GM12878 (cell line): ENCODE measurements around the gene MEGF6. TPM values are rescaled to one million over a fixed set of nuclear protein-coding genes. Genes with fewer than 3 reads are reported as not detected.

ENCODE experiments used
- ATAC-seq: fragments of 200-7000 bp; cut with Tn5 transposase; 3 replicates; pipeline ENCODE4 v1.9.1; 2020; ENCODE audit warnings: mild to moderate bottlenecking, moderate library complexity
- BruUV-seq: library from RNA; stranded (reverse); fragments of 400-500 nt; replicated peaks from 2 replicates; lab custom pipeline; 2021; lab: Mats Ljungman, UMichigan
- CTCF ChIA-PET: fragments of 300-600 bp; sonication (Branson Sonifier 250); formaldehyde crosslinking; extraction: SDS; loops from one replicate; lab custom pipeline; 2021; ENCODE audit warnings: inconsistent platforms; lab: Yijun Ruan, JAX
- POLR2A ChIA-PET: fragments of 350-600 bp; formaldehyde crosslinking; extraction: SDS; loops from one replicate; lab custom pipeline; 2021; ENCODE audit warnings: inconsistent platforms; lab: Charles Lee
- RAD21 ChIA-PET: fragments of 300-600 bp; sonication (Branson Sonifier 250); formaldehyde crosslinking; loops from one replicate; lab custom pipeline; 2023; ENCODE audit warnings: antibody characterized with exemption; ENCODE audit not compliant: unreplicated experiment; lab: Charles Lee
- SMC1A ChIA-PET: fragments of 300-600 bp; sonication (Branson Sonifier 250); formaldehyde crosslinking; loops from one replicate; lab custom pipeline; 2023; ENCODE audit not compliant: unreplicated experiment, uncharacterized antibody; lab: Charles Lee
- DNase-seq: peaks from one replicate; pipeline ENCODE4 v3.0.0-alpha.2; 2011; ENCODE audit warnings: low read depth, low spot score
- FAIRE-seq: peaks from 3 replicates; lab custom pipeline; 2011; peaks lifted over from hg19 to GRCh38; lab: Jason Lieb, UNC
- H2AFZ ChIP-seq: 2 replicates; pipeline ENCODE4 v1.6.0; 2011; ENCODE audit warnings: low read depth, low read length, control low read depth; ENCODE audit not compliant: control insufficient read depth
- H3K27ac ChIP-seq: 2 replicates; pipeline ENCODE4 v1.5.1; 2011; ENCODE audit warnings: control low read depth; ENCODE audit not compliant: control insufficient read depth, insufficient read depth
- H3K27me3 ChIP-seq, 2 experiments: replicated peaks in 1 of 2; 2 replicates each; pipeline versions ENCODE4 v1.6.0 to v1.6.1; 2011; ENCODE audit warnings: low read length in 1 of 2; ENCODE audit not compliant: control insufficient read depth in 2 of 2, insufficient read depth in 2 of 2
- H3K36me3 ChIP-seq, 2 experiments: 2 replicates each; pipeline ENCODE4 v1.5.1; 2011; ENCODE audit warnings: low read length in 1 of 2; ENCODE audit not compliant: control insufficient read depth in 2 of 2, insufficient read depth in 2 of 2
- H3K4me1 ChIP-seq: 2 replicates; pipeline ENCODE4 v1.6.1; 2011; ENCODE audit warnings: mild to moderate bottlenecking, low read length, moderate library complexity, mixed read lengths; ENCODE audit not compliant: control insufficient read depth, insufficient read depth
- H3K4me2 ChIP-seq: 2 replicates; pipeline ENCODE4 v1.6.0; 2011; ENCODE audit warnings: control low read depth; ENCODE audit not compliant: control insufficient read depth, insufficient read depth
- H3K4me3 ChIP-seq: fragments of 200-600 bp; sonication (generic); 2 replicates; pipeline ENCODE4 v1.5.1; 2016
- H3K79me2 ChIP-seq: 2 replicates; pipeline ENCODE4 v1.6.0; 2011; ENCODE audit warnings: low read length; ENCODE audit not compliant: control insufficient read depth, insufficient read depth
- H3K9ac ChIP-seq: 2 replicates; pipeline ENCODE4 v1.8.0; 2011; ENCODE audit warnings: low read length, control low read depth, mixed read lengths; ENCODE audit not compliant: control insufficient read depth, insufficient read depth
- H3K9me3 ChIP-seq: replicated peaks from 3 replicates; pipeline ENCODE4 v1.5.1; 2011; ENCODE audit warnings: mild to moderate bottlenecking, low read length; ENCODE audit not compliant: control insufficient read depth, insufficient read depth
- H4K20me1 ChIP-seq: 2 replicates; pipeline ENCODE4 v1.6.0; 2011; ENCODE audit not compliant: control insufficient read depth, insufficient read depth
- BACH1 ChIP-seq: fragments of 450-650 bp; IDR thresholded peaks from 2 replicates; pipeline ENCODE4 v1.6.1; 2017; ENCODE audit warnings: mild to moderate bottlenecking, borderline replicate concordance
- BRCA1 ChIP-seq: IDR thresholded peaks from 2 replicates; pipeline ENCODE4 v1.6.1; 2011; ENCODE audit warnings: low read depth, low read length, improper control_type of control experiment
- IRF4 ChIP-seq: IDR thresholded peaks from 2 replicates; pipeline ENCODE4 v1.6.1; 2011; ENCODE audit warnings: low read depth, low read length
- KAT2A ChIP-seq: conservative IDR thresholded peaks from 2 replicates; pipeline ENCODE4 v1.6.1; 2011; ENCODE audit warnings: low read depth, low read length; ENCODE audit not compliant: control insufficient read depth
- KDM1A ChIP-seq: fragments of 200-600 bp; sonication (generic); IDR thresholded peaks from 2 replicates; pipeline ENCODE4 v1.6.1; 2016; ENCODE audit warnings: borderline replicate concordance
- MTA3 ChIP-seq: IDR thresholded peaks from 2 replicates; pipeline ENCODE4 v1.6.1; 2012; ENCODE audit warnings: low read length, inconsistent platforms, borderline replicate concordance
- POLR2AphosphoS2 ChIP-seq: IDR thresholded peaks from 2 replicates; pipeline ENCODE4 v1.6.1; 2011; ENCODE audit warnings: low read depth, mild to moderate bottlenecking, low read length, improper control_type of control experiment, moderate library complexity
- POLR2AphosphoS5 ChIP-seq: IDR thresholded peaks from 2 replicates; pipeline ENCODE4 v1.6.1; 2011; ENCODE audit warnings: mild to moderate bottlenecking, low read length, inconsistent platforms
- RB1 ChIP-seq: fragments of 450-650 bp; formaldehyde crosslinking; IDR thresholded peaks from 2 replicates; pipeline ENCODE4 v1.6.1; 2017; ENCODE audit warnings: mild to moderate bottlenecking, borderline replicate concordance
- SIN3A ChIP-seq: IDR thresholded peaks from 2 replicates; pipeline ENCODE4 v1.6.1; 2012; ENCODE audit warnings: low read depth, low read length, improper control_type of control experiment
- SREBF2 ChIP-seq: IDR thresholded peaks from 2 replicates; pipeline ENCODE4 v1.6.1; 2012; ENCODE audit warnings: mild to moderate bottlenecking, low read length
- SUZ12 ChIP-seq: fragments of 200-600 bp; sonication (generic); IDR thresholded peaks from one replicate; pipeline ENCODE4 v1.6.1; 2018; ENCODE audit warnings: antibody characterized with exemption, mild to moderate bottlenecking; ENCODE audit not compliant: unreplicated experiment
- TCF7 ChIP-seq: IDR thresholded peaks from 2 replicates; pipeline ENCODE4 v1.6.1; 2014; ENCODE audit warnings: antibody characterized with exemption, borderline replicate concordance
- WRNIP1 ChIP-seq: IDR thresholded peaks from 2 replicates; pipeline ENCODE4 v1.6.1; 2011; ENCODE audit warnings: low read depth, low read length, improper control_type of control experiment, borderline replicate concordance
- WGBS: methylation state at CpG from one replicate; pipeline ENCODE4 v1.1.6; 2016; ENCODE audit warnings: low lambda C conversion rate; ENCODE audit not compliant: insufficient replicate concordance, insufficient coverage; ENCODE audit errors: missing lambda C conversion rate; 5-methylcytosine and 5-hydroxymethylcytosine counted together
- in situ Hi-C: fragments of 300-500 bp; cut with MboI; formaldehyde crosslinking; loops from 9 replicates; pipeline ENCODE4 v1.14.3; 2018; ENCODE audit warnings: mixed read lengths
- intact Hi-C: fragments of 100-400 bp; cut with micrococcal nuclease; formaldehyde crosslinking; loops from one replicate; pipeline ENCODE4 v1.14.2; 2022; ENCODE audit not compliant: unreplicated experiment
- polyA plus RNA-seq, 11 experiments: library from polyadenylated mRNA; depleted of rRNA in 4 of 11; unstranded in 6 of 11; stranded (reverse) in 5 of 11; fragments of >200 nt; fragmentation: Nextera tagmentation in 4 of 11; fragmentation: Illumina TruSeq in 1 of 11; extraction: Ambion mirVana in 4 of 11; extraction: Trizol in 1 of 11; gene quantifications; 1 replicate in 1 of 11; 2 replicates in 10 of 11; pipeline versions ENCODE4 v1.2.1 to v1.2.3, GENCODE V29; 2011 to 2016; ENCODE audit warnings: inconsistent platforms in 2 of 11, missing spikeins in 2 of 11, low read depth in 1 of 11
- total RNA-seq, 4 experiments: library from RNA; depleted of rRNA in 3 of 4; stranded (reverse); fragments of >200 nt in 3 of 4; fragmentation: Illumina TruSeq in 1 of 4; extraction: Trizol in 1 of 4; gene quantifications; 2 replicates each; pipeline versions ENCODE4 v1.2.1 to v1.2.3, GENCODE V29; 2013 to 2021
- TF ChIP-seq, protein P1 (sequence below): IDR thresholded peaks from 2 replicates; pipeline ENCODE4 v1.6.1; 2011; ENCODE audit warnings: borderline replicate concordance, low read depth, mild to moderate bottlenecking, moderate library complexity, mixed read lengths, low read length; ENCODE audit not compliant: insufficient read depth; ENCODE audit errors: extremely low read length
- TF ChIP-seq, protein P2 (sequence below): fragments of 450-650 bp; IDR thresholded peaks from 2 replicates; pipeline ENCODE4 v1.6.1; 2017; ENCODE audit warnings: mild to moderate bottlenecking, moderate library complexity
- TF ChIP-seq, protein P3 (sequence below): fragments of 150-350 bp; IDR thresholded peaks from 2 replicates; pipeline ENCODE4 v1.6.1; 2016; ENCODE audit warnings: low read depth, low read length

The MEGF6 gene
- total and polyA plus RNA-seq, 10 of the 15 experiments (the other 5 are each of a cell fraction or from before 2014, with no cell fraction given) = 0.03 to 0.41 TPM; not detected in 8

DNA sequence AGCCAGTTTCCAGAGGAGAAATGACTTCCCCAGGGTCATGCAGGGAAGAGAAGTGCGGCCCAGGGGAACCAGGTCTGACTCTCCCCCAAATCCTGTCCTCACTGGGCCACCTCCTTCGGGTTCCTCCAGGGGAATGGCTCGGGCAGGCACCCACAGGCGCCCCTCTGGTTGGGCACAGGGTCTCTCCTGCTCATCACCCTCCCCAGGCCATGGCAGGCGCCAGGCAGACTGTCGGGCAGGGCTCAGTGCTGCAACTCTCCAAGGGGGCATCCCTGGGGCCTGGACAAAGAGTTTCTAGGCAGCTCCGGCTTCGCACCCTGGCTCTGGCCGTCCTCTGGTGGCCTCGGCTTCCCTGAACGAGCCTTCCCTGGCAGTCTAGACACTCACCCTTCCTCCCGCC, 75.6 kb downstream of the MEGF6 start:
- ATAC-seq = no peak
- in situ Hi-C loops = no loop called here

More for the DNA sequence above, 75.6 kb downstream of the MEGF6 start:
- Histone ChIP-seq H3K9me3 (no peaks in the 10 kb centered on the region), H3K4me2 (no peak overlapping the region), H3K36me3 (no peaks in the 10 kb centered on the region), H3K4me3 (no peak overlapping the region), H4K20me1 (no peaks in the 10 kb centered on the region), H3K4me1 (no peaks in the 10 kb centered on the region), H3K27me3 (no peaks in the 10 kb centered on the region; a peak in 1 of 4 replicates), H3K27ac (no peak overlapping the region), H3K9ac (no peak overlapping the region), H3K79me2 (no peaks in the 10 kb centered on the region), H2AFZ (no peak overlapping the region)
- BruUV-seq = no TSS peak
- intact Hi-C loops = no loop called here
- 21% methylated on average over 10 of the region's 12 CpGs for WGBS
- DNase-seq (no peak), FAIRE-seq (no peak)
- no peak for TF ChIP-seq IRF4
- TF ChIP-seq SREBF2 = no peak
- no peak for TF ChIP-seq POLR2AphosphoS5
- TF ChIP-seq, protein P1, sequence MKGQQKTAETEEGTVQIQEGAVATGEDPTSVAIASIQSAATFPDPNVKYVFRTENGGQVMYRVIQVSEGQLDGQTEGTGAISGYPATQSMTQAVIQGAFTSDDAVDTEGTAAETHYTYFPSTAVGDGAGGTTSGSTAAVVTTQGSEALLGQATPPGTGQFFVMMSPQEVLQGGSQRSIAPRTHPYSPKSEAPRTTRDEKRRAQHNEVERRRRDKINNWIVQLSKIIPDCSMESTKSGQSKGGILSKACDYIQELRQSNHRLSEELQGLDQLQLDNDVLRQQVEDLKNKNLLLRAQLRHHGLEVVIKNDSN = no peak
- no peak for TF ChIP-seq WRNIP1
- no peak for TF ChIP-seq SIN3A
- TF ChIP-seq KAT2A = no peak
- TF ChIP-seq RB1 = no peak
- TF ChIP-seq BACH1 = no peak
- no peak for TF ChIP-seq POLR2AphosphoS2
- TF ChIP-seq TCF7 = no peak
- TF ChIP-seq, protein P2, sequence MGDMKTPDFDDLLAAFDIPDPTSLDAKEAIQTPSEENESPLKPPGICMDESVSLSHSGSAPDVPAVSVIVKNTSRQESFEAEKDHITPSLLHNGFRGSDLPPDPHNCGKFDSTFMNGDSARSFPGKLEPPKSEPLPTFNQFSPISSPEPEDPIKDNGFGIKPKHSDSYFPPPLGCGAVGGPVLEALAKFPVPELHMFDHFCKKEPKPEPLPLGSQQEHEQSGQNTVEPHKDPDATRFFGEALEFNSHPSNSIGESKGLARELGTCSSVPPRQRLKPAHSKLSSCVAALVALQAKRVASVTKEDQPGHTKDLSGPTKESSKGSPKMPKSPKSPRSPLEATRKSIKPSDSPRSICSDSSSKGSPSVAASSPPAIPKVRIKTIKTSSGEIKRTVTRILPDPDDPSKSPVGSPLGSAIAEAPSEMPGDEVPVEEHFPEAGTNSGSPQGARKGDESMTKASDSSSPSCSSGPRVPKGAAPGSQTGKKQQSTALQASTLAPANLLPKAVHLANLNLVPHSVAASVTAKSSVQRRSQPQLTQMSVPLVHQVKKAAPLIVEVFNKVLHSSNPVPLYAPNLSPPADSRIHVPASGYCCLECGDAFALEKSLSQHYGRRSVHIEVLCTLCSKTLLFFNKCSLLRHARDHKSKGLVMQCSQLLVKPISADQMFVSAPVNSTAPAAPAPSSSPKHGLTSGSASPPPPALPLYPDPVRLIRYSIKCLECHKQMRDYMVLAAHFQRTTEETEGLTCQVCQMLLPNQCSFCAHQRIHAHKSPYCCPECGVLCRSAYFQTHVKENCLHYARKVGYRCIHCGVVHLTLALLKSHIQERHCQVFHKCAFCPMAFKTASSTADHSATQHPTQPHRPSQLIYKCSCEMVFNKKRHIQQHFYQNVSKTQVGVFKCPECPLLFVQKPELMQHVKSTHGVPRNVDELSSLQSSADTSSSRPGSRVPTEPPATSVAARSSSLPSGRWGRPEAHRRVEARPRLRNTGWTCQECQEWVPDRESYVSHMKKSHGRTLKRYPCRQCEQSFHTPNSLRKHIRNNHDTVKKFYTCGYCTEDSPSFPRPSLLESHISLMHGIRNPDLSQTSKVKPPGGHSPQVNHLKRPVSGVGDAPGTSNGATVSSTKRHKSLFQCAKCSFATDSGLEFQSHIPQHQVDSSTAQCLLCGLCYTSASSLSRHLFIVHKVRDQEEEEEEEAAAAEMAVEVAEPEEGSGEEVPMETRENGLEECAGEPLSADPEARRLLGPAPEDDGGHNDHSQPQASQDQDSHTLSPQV = no peak
- TF ChIP-seq KDM1A = no peak
- TF ChIP-seq, protein P3, sequence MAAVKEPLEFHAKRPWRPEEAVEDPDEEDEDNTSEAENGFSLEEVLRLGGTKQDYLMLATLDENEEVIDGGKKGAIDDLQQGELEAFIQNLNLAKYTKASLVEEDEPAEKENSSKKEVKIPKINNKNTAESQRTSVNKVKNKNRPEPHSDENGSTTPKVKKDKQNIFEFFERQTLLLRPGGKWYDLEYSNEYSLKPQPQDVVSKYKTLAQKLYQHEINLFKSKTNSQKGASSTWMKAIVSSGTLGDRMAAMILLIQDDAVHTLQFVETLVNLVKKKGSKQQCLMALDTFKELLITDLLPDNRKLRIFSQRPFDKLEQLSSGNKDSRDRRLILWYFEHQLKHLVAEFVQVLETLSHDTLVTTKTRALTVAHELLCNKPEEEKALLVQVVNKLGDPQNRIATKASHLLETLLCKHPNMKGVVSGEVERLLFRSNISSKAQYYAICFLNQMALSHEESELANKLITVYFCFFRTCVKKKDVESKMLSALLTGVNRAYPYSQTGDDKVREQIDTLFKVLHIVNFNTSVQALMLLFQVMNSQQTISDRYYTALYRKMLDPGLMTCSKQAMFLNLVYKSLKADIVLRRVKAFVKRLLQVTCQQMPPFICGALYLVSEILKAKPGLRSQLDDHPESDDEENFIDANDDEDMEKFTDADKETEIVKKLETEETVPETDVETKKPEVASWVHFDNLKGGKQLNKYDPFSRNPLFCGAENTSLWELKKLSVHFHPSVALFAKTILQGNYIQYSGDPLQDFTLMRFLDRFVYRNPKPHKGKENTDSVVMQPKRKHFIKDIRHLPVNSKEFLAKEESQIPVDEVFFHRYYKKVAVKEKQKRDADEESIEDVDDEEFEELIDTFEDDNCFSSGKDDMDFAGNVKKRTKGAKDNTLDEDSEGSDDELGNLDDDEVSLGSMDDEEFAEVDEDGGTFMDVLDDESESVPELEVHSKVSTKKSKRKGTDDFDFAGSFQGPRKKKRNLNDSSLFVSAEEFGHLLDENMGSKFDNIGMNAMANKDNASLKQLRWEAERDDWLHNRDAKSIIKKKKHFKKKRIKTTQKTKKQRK = no peak
- TF ChIP-seq BRCA1 = no peak
- TF ChIP-seq MTA3 = no peak
- TF ChIP-seq SUZ12 = no peak
- POLR2A ChIA-PET = no interaction called here
- RAD21 ChIA-PET = no interaction called here
- SMC1A ChIA-PET = no interaction called here
- CTCF ChIA-PET = no interaction called here
